ENCODE results near the gene CAMKMT.

Gene CAMKMT

DNA sequence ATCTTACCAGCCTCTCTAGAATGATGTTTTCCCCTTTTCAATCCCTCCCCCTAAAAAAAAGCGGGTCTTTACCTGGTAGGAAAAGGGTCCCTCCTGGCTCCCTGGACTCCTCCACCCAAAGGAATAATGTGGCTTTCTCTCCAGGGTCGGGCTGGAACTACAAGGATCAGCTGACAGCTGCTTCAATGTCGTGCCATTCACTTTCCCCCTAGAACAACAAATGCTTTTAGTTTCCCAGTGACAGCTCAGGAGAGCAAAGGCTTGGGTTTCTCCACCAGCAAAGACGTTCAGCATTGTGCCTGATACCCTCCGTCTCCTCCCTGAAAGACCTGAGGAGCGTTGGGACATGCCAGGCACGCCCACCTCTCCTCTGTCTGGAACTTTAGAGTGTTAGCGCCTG is 405.9 kb downstream of the CAMKMT start:
- TF ChIP-seq, protein P1, sequence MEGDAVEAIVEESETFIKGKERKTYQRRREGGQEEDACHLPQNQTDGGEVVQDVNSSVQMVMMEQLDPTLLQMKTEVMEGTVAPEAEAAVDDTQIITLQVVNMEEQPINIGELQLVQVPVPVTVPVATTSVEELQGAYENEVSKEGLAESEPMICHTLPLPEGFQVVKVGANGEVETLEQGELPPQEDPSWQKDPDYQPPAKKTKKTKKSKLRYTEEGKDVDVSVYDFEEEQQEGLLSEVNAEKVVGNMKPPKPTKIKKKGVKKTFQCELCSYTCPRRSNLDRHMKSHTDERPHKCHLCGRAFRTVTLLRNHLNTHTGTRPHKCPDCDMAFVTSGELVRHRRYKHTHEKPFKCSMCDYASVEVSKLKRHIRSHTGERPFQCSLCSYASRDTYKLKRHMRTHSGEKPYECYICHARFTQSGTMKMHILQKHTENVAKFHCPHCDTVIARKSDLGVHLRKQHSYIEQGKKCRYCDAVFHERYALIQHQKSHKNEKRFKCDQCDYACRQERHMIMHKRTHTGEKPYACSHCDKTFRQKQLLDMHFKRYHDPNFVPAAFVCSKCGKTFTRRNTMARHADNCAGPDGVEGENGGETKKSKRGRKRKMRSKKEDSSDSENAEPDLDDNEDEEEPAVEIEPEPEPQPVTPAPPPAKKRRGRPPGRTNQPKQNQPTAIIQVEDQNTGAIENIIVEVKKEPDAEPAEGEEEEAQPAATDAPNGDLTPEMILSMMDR (IDR thresholded peaks at IDR 0.05; ENCODE audit: low read depth, low read length, missing control alignments) = no peak
- no peak overlapping the region for H3K4me3 ChIP-seq (replicated peaks; ENCODE audit: low read depth, low read length)
- no peak for DNase-seq (ENCODE audit: extremely low read depth, low read depth)

DNA sequence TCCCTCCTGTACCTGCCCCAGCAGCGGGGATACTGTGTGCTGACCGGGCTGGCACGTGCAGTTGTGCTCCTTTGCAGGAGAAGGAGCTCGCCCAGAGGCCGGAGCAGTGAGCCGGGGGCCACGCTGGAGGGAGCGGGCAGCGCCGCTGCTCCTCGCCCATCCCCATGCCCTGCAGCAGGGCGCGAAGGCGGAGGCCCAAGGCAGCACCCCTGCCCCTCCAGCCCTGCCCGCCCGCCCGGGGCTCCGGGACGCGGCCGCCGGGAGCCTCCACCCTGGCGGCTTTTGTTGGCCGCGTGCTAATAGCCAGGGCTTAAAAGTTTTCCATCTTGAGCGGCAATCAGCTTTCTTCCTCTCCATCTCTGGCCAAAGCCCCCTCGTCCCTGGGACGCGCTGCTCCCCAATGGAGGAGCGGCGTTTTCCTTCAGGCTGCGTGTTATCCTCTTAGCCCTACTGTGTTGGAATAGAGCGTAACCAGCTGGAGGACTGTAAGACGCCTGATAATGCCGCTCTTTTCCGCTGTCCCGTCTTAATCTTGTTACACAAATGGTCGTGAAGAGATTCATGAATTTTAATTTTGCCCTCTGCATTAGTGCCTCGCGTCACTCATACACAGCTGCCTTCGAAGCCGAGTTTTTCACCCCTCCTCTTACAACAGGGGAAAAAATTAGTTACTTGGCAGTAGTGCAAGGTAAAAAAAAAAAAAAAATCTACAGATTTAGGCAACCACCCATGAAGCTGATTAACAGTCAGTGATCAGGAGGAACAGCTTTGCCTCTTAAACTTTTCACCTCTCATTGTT is 406.9 kb downstream of the CAMKMT start:
- no peak overlapping the region for H3K4me3 ChIP-seq (replicated peaks; ENCODE audit: low read depth, low read length)
- DNase-seq (ENCODE audit: extremely low read depth, low read depth) = no peak
- TF ChIP-seq, protein P1 (IDR thresholded peaks at IDR 0.05; ENCODE audit: low read depth, low read length, missing control alignments) = no peak

DNA sequence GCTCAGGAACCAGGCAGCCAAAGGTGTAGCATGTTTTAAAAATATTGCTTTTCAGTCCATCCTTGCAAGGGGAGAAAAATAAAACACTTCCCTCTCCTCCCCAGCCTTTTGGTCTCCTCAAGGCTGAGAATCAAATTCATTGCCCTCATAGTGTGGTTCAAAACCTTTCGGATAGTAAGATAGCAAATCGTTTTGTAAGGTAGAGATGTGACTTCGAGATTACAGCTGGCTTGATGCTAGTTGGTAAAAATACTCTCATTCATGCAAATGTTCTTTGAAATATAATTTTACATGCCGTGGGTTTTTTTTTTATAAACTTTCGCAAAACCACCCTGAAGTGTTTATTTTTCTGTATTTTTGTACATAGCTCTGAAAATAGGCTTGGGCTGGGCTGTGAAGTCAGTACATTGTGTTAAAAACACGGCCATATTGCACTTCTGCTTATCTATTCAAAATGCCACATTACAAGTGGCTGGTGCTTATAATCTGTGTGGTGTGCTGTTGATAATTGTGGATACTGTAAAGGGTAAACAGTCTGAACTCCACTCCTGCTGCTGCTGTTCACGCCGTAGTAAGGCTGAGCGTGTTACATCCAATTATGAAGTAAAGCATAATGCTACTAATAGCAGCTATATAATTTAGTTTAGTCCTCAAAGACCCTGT is 407.7 kb downstream of the CAMKMT start:
- H3K4me3 ChIP-seq (replicated peaks; ENCODE audit: low read depth, low read length) = no peak overlapping the region
- DNase-seq (ENCODE audit: extremely low read depth, low read depth) = no peak
- TF ChIP-seq, protein P1 (IDR thresholded peaks at IDR 0.05; ENCODE audit: low read depth, low read length, missing control alignments) = no peak

DNA sequence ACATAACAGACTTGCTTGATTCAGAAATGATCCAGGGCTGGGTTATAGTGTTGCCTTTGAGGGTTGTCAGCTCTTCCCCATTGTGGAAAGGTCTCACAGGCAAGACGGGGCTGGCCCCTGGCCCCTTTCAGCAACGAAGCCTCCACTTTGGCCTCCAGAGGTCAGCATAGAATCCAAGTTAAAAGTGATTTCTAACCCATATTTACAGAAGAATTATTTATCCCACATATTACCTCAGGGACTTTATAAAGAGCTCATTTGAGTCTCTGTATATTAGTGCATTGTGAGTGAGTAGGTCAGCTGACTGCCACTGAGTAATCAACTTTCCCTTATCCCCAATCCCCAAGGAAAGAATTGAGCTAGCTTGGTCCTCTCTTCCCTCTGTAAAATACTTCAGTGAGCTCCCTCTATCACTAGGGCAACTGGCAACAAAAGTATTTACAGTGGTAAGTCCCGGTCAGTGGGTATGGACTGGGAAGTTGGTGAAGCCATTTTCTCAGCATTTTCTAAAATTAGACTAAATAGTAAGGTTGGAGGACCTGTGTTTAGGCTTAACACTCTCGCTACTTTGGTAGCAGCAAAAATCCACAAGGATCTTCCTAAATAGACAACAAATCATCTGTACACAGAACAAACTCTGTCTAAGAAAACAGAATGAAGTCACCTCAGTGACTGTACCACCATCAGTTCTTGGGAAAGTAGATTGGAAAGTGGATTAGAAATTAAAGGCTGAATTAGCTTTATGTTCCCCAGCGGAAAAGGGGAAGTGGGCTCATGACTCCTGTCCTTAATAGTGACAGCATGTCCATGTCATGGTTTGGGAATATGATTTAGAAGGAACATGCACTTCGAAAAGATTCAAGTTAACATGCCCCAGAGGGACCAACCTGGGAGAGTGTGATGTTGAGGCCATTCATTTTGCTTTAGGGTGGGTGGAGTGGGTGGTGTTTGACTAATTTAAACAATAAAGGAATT is 408.8 kb downstream of the CAMKMT start:
- no peak overlapping the region for H3K4me3 ChIP-seq (replicated peaks; ENCODE audit: low read depth, low read length)
- no peak for DNase-seq (ENCODE audit: extremely low read depth, low read depth)
- TF ChIP-seq, protein P1 (IDR thresholded peaks at IDR 0.05; ENCODE audit: low read depth, low read length, missing control alignments) = no peak

DNA sequence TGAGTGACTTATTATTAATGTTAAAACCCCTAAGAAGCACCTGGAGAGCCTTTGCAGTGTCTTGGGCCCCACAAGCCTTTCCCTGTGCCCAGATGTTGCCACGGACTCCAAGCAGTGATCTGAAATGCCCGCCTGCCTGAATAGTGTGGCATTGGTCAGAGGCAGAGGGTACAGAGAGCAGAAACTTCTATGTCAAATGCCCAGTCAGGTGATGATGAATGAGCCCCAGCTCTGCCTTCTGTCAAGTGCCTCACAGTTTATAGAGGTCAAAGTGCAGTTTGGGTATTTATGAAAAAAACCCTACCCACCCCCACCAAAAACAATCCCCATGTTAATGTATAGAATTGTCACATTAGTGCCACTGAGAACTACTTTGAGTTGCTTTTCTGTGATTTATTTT is 409.8 kb downstream of the CAMKMT start:
- H3K4me3 ChIP-seq (replicated peaks; ENCODE audit: low read depth, low read length) = no peak overlapping the region
- TF ChIP-seq, protein P1 (IDR thresholded peaks at IDR 0.05; ENCODE audit: low read depth, low read length, missing control alignments) = no peak
- DNase-seq (ENCODE audit: extremely low read depth, low read depth) = no peak

DNA sequence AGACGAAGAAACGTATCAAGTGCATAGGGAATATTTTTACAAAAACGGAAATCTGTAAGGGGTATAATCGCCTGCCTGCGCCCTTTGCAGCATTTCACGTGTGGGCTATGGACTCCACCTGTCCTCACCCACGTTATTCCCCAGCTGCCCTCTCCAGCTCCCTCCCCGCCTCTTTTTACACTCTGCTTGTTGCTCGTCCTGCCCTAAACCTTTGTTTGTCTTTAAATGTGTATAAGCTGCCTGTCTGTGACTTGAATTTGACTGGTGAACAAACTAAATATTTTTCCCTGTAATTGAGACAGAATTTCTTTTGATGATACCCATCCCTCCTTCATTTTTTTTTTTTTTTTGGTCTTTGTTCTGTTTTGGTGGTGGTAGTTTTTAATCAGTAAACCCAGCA is 410.4 kb downstream of the CAMKMT start:
- TF ChIP-seq, protein P1 (IDR thresholded peaks at IDR 0.05; ENCODE audit: low read depth, low read length, missing control alignments) = no peak
- no peak overlapping the region for H3K4me3 ChIP-seq (replicated peaks; ENCODE audit: low read depth, low read length)
- DNase-seq (ENCODE audit: extremely low read depth, low read depth) = no peak
